Erythroblast (primary cell): ENCODE measurements around the gene PEX6.

Source experiments
- GATA1 ChIP-seq: IDR thresholded peaks from 2 replicates; pipeline ENCODE4 v1.6.1; 2011; ENCODE audit warnings: low read depth, mild to moderate bottlenecking, control low read depth, low read length, moderate library complexity
- POLR2A ChIP-seq: IDR thresholded peaks from 2 replicates; pipeline ENCODE4 v1.6.1; 2011; ENCODE audit warnings: mild to moderate bottlenecking, low read length

DNA sequence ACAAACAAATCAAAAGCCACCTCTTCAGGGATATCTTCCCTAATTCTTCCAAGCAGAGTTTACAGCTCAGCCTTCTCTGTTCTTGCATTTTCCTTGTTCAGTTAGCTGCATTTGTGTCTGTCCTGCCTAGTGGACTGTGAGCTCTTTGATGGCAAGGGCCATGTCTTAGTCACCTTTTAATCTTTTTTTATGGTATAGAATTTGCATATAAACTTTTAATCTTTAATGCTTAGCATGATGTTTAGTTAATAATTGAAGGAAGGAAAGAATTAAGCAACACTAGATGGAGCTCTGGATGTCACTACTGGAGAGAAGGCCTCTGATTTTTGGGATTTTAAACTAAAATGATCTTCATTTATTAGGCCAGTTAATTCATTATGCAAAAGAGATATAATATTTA is 17.5 kb upstream of the PEX6 start:
- TF ChIP-seq POLR2A (no peak), GATA1 (no peak)
